Right lung (tissue), 5 donors: ENCODE data around the gene KCND3. TPM values are rescaled to one million over a fixed set of nuclear protein-coding genes. Genes with fewer than 3 reads are reported as not detected.

Experiments
- DNase-seq, 2 donors: peaks; one replicate each; pipeline ENCODE4 v3.0.0-alpha.2; 2013
- polyA plus RNA-seq, 5 donors: library from polyadenylated mRNA; unstranded; fragments of 120-200 nt; gene quantifications; one replicate each; pipeline versions ENCODE4 v1.2.1 to v1.2.3, GENCODE V29; 2013; ENCODE audit warnings: inconsistent platforms in 1 of 5, low replicate concordance in 1 of 5; ENCODE audit not compliant: insufficient read length in 5 of 5, insufficient read depth in 1 of 5

KCND3 gene
- polyA plus RNA-seq, 5 donors: 0.40 to 0.85 (median 0.49) TPM

DNA sequence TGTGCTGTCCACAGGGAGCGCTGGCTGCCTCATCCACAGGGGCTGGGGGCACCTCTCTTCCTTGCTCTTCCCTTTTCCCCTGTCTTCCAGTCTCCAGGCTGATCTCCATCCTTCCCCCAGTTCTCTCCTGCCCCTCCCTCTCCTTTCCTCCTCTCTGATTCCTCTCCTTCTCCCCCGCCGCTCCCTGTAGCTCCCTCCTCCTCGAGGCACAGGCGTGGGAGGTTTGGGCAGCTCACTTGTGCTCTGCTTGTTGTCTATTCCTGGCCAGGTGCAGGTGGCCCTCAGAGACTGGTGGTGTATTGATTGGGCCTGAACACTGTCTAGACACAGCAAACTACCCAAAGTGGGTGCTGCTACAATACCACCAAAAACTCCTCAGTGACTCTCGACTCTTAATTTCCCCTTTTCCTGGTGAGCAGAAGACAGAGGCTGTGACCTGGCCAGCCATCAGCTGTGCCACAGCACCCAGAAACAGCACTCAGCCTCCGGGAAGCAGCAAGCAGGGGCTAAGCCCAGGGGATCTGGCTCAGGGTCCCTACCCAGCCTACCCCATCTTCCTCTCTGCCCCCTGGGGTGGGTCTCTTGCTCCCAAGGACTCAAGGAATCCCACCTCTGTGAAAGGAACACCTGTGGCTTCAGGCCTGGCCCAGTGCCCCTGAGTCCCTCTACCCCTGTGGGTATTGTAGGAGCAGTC, 140.5 kb downstream of the KCND3 start:
- DNase-seq: no peak

GRCh38 chr1:111847466-111847865, 142.0 kb downstream of the KCND3 start:
- DNase-seq: no peak

- no peak for DNase-seq
These were observed 142.6 kb downstream of the KCND3 start for GRCh38 chr1:111846842-111847241.

DNA sequence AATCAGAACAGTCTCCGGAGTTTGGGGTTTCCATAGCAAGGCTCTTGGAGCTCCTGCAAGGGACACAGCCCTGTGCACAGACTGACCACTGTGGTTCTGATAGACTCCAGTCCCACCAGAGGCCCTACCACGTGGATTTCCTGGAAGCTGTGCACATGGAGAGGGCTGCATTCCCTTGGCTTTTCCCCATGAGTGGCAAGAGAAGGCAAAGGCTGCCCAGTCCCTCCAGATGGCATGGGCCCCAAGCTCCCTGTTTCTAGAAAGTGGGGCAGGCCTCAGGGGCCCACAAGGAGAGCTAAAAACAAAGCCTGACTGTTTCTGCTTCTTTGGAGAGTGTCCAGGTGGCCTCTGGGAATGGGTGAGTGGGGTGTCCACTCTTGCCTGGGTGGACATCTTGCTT, 146.3 kb downstream of the KCND3 start:
- no peak for DNase-seq

GRCh38 chr1:111842411-111842810, 147.1 kb downstream of the KCND3 start:
- no peak for DNase-seq

- no peak for DNase-seq
These were observed 147.7 kb downstream of the KCND3 start for GRCh38 chr1:111841746-111842145.

GRCh38 chr1:111841189-111841588, 148.3 kb downstream of the KCND3 start:
- DNase-seq: no peak

GRCh38 chr1:111837393-111837792, 152.1 kb downstream of the KCND3 start:
- no peak for DNase-seq

DNA sequence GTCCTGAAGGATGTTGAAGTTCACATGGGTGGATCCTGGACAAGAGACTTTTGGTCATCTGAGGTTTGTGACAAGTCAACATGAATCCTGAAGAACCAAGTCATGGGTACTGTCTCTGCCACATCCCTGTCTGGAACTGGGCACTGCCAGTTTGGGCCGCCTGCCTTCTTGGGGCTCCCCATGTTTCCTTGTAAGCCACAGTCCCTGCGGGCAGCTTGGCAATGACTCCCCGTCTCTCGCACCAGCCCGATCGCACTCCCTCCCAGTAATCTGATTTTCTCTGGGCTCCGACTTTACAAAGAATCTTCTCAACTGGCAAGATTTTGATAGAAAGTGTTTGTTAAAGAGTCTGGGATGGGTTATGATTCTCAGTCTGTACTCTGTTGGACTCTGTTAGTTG, 153.4 kb downstream of the KCND3 start:
- no peak for DNase-seq

DNA sequence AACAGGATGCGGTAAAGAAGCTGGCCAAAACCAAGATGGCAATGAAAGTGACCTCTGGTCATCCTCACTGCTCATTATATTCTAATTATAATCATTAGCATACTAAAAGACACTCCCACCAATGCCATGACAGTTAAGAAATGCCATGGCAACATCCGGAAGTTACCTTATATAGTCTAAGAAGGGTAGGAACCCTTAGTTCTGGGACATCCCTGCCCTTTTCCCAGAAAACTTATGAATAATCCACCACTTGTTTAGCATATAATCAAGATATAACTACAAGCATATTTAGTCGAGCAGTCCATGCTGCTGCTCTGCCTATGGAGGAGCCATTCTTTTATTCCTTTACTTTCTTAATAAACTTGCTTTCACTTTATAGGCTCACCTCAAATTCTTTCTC, 154.0 kb downstream of the KCND3 start:
- DNase-seq: no peak

GRCh38 chr1:111834956-111835355, 154.5 kb downstream of the KCND3 start:
- no peak for DNase-seq

DNA sequence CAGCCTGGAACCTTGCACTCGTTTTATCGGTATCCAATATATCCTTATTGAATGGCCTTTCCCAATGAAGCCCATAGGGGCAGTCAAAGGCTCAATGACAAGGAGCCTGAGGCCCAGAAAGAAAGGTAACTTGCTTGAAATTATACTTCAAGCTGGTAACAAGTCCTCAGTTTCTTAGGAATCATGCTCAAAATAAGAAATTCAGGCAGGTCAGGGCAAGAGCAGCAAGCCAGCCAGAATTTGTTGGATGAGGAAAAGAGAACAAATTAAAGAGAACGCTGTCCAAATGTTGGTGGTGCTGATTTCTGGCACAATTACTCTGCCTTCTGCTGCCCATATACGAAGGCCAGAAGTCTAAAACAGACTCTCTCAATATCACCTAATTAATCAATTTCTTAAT, 156.1 kb downstream of the KCND3 start:
- peak; percentile 10 to 13 for DNase-seq

- no peak for DNase-seq
These were observed 156.8 kb downstream of the KCND3 start for GRCh38 chr1:111832521-111833155.

DNA sequence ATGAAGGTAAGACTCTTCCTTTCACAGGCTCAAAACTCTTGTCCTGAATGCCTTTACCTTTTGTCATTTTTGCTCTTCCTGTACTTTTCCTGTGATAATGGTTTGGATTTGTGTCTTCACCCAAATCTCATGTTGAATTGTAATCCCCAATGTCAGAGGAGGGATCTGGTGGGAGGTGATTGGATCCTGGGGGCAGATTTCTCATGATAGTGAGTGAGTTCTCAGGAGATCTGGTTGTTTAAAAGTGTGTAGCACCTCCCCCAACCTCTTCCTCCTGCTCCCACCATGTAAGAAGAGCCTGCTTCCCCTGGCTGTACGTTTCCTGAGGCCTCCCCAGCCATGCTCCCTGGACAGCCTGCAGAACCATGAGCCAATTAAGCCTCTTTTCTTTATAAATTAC, 158.3 kb downstream of the KCND3 start:
- no peak for DNase-seq

DNA sequence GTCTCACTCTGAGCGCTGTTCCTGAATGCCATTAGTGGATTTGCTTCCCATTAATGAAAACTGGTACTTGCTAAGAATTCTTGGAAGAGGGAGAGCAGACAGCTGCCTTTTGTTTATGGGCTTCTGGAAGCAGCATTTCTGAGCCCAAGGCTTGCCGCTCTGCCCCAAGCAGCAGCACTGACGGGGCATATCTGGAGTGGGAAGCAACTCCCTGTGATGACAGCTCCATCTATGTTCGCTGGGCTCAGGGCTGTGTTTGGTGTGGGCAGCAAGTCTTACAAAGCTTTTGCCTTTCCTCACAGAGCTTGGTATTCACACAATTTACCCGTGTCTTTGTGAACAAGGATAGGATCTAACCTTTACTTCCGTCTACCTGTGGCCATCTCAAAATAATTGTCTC, 161.5 kb downstream of the KCND3 start:
- DNase-seq: no peak

DNA sequence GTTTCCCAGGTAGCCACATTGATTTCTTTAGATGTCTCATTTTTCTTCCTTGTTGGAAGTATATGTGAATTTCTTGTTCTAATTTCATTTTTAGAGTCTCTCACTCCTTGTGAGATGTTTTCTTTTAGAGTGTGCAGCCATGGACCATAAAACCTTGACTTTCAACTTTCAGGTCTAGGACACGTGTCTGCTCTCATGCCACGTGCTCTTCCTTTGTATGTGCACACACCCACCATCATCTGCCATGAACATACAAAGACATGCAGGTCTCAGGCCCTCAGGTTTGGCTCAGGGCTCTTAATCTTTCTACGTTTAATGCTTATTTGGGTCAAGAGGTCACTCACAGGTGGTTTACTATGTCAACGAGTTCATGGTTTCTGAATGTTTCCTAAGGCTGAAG, 163.2 kb downstream of the KCND3 start:
- no peak for DNase-seq

DNA sequence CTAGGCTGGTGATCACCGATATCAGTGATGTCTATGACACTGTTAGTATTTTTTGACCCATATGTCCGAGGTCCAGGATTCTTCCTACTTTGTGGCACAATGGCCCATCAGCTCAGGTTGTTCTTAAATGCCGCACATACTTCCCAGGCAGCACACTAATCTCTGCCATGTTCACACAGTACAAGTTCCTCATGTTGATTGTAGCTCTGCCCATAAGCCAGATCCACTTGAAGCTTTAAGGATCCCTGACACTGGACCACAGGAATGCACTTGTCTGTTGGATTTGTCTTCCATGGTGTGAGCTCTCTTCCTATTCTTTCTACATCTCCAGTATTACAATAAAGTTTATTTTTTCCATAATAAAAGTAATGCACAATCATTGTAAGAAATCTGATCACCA, 164.3 kb downstream of the KCND3 start:
- DNase-seq: no peak

DNA sequence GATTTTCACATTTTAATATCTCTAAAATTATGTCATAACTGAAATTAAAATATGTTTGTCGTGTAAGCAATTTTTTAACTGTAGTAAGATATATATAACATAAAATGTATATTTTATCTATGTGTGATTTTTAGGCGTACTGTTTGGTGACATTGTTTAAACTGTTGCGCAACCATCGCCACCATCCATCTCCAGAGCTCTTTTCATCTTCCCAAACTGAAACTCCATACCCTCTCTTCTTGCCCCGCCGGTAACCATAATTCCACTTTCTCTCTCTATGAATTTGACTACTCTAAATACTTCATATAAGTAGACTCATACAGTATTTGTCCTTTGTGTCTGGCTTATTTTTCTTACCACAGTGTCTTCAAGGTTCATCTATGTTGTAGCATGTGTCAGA, 167.3 kb downstream of the KCND3 start:
- no peak for DNase-seq

DNA sequence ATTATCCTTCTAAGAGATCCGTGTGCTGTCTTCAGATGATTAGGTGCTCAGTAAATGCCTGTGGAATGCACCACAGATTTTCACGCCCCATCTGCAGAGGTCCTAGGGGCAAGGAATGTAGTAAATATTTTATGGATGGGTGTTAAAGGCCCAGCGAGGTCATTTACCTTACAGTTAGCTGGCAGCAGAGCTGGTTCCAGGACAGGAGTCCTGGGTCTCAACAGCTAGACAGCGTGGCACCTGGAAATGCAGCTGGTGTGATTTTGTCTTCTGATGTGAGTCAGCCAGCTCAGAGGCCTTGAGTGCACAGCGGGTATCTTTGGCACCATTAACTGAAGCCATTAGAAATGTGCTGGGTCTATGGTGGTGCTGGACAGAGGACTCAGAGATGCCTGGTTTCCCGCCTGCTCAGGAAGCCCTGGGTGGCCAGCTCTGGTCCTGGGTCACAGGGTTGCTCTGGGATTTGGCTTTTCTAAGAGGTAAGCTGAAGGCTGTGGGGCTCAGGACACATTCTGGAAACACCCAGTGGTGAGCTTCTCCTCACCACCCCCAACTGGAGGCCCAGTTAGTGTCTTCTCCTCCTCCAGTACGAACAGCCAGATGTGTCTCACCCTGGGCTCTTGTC, 168.2 kb downstream of the KCND3 start:
- DNase-seq: no peak

- DNase-seq: no peak
These were observed 169.8 kb downstream of the KCND3 start for GRCh38 chr1:111819566-111820263.

GRCh38 chr1:111818546-111818945, 170.9 kb downstream of the KCND3 start:
- DNase-seq: no peak

- no peak for DNase-seq
These were observed 171.4 kb downstream of the KCND3 start for GRCh38 chr1:111818081-111818480.

GRCh38 chr1:111814642-111815041, 174.8 kb downstream of the KCND3 start:
- DNase-seq: no peak
